Activated T-helper 17 cell treated with anti-CD3 and anti-CD28 coated beads, Interleukin-2, amount 50 U/mL, for 72 hours (primary cell): ENCODE measurements around the gene HIBCH. TPM values are rescaled to one million over a fixed set of nuclear protein-coding genes. Genes with fewer than 3 reads are reported as not detected.
A peak's percentile ranks its signal among the peaks of the same experiment; 100 is the strongest.
"Not testable (repeated sequence)": the region's sequence is repeated elsewhere in the genome, so short reads cannot be mapped to it uniquely, and the experiment has no call there.

Source experiments
- ATAC-seq: fragments of 150-1000 bp; cut with Tn5 transposase; replicated peaks from 2 replicates; pipeline ENCODE4 v1.10.0; 2021; ENCODE audit warnings: mild to moderate bottlenecking, moderate library complexity
- H3K27ac Mint-ChIP-seq: one replicate; pipeline ENCODE4 v1.8.0; 2022; ENCODE audit warnings: mixed read lengths
- H3K27me3 Mint-ChIP-seq: one replicate; pipeline ENCODE4 v1.8.0; 2022; ENCODE audit warnings: mixed read lengths
- H3K36me3 Mint-ChIP-seq: one replicate; pipeline ENCODE4 v1.8.0; 2022; ENCODE audit warnings: low read depth, mild to moderate bottlenecking, mixed read lengths
- H3K4me1 Mint-ChIP-seq: one replicate; pipeline ENCODE4 v1.8.0; 2022; ENCODE audit warnings: mixed read lengths
- H3K4me3 Mint-ChIP-seq: one replicate; pipeline ENCODE4 v1.8.0; 2022; ENCODE audit warnings: mild to moderate bottlenecking, mixed read lengths
- H3K9me3 Mint-ChIP-seq: one replicate; pipeline ENCODE4 v1.8.0; 2022; ENCODE audit warnings: mixed read lengths
- total RNA-seq, 2 donors: library from RNA; stranded (reverse); gene quantifications; one replicate each; pipeline ENCODE4 v1.2.3, GENCODE V29; 2022

HIBCH gene
- total RNA-seq, 2 donors from 2014 or later, result 31.3 to 44.9 TPM

GRCh38 chr2:190352668-190353536, 33.3 kb upstream of the HIBCH start:
- Mint-ChIP-seq H3K4me3 (peak overlapping the region; percentile 13), H3K4me1 (peaks cover 10% of the 10 kb centered on the region), H3K27me3 (no peaks in the 10 kb centered on the region), H3K9me3 (no peaks in the 10 kb centered on the region), H3K36me3 (no peaks in the 10 kb centered on the region), H3K27ac (peak overlapping the region; percentile 60)
- ATAC-seq, result peak; percentile 61

- no peaks in the 10 kb centered on the region for H3K36me3 Mint-ChIP-seq
- no peak for ATAC-seq
- no peaks in the 10 kb centered on the region for H3K9me3 Mint-ChIP-seq
- H3K4me1 Mint-ChIP-seq, result peaks cover 10% of the 10 kb centered on the region
- no peaks in the 10 kb centered on the region for H3K27me3 Mint-ChIP-seq
- H3K4me3 Mint-ChIP-seq, result no peak overlapping the region
- no peak overlapping the region for H3K27ac Mint-ChIP-seq
These were observed 32.3 kb upstream of the HIBCH start for GRCh38 chr2:190351955-190352354.

GRCh38 chr2:190350371-190350770, 30.7 kb upstream of the HIBCH start:
- ATAC-seq, result no peak
- Mint-ChIP-seq H3K36me3 (no peaks in the 10 kb centered on the region), H3K4me3 (no peak overlapping the region), H3K4me1 (peaks cover 10% of the 10 kb centered on the region), H3K27me3 (no peaks in the 10 kb centered on the region), H3K27ac (no peak overlapping the region), H3K9me3 (no peaks in the 10 kb centered on the region)

- no peaks in the 10 kb centered on the region for H3K27me3 Mint-ChIP-seq
- no peaks in the 10 kb centered on the region for H3K9me3 Mint-ChIP-seq
- peak; percentile 70 for ATAC-seq
- H3K36me3 Mint-ChIP-seq, result no peaks in the 10 kb centered on the region
- peak overlapping the region; percentile 82 for H3K27ac Mint-ChIP-seq
- H3K4me1 Mint-ChIP-seq, result peaks cover 4% of the 10 kb centered on the region
- peak overlapping the region; percentile 93 for H3K4me3 Mint-ChIP-seq
These were observed 24.7 kb upstream of the HIBCH start for GRCh38 chr2:190344276-190344827.

- H3K27ac Mint-ChIP-seq, result peak within 1 kb of the TSS; percentile 82
- peak; percentile 73 for ATAC-seq
- no peaks in the 10 kb centered on the region for H3K36me3 Mint-ChIP-seq
These were observed 24.1 kb upstream of the HIBCH start, which contains the start of gene INPP1 for GRCh38 chr2:190343536-190344275. INPP1 (plus strand) TSS chr2:190343589; CDS start chr2:190360103, 16,514 bp downstream.

GRCh38 chr2:190343089-190343535, 23.5 kb upstream of the HIBCH start:
- H3K4me3 Mint-ChIP-seq, result peak overlapping the region; percentile 93
- H3K36me3 Mint-ChIP-seq, result no peaks in the 10 kb centered on the region
- no peaks in the 10 kb centered on the region for H3K27me3 Mint-ChIP-seq
- ATAC-seq, result no peak
- H3K4me1 Mint-ChIP-seq, result no peaks in the 10 kb centered on the region
- peak overlapping the region; percentile 57 for H3K27ac Mint-ChIP-seq
- H3K9me3 Mint-ChIP-seq, result no peaks in the 10 kb centered on the region

More at GRCh38 chr2:190343536-190344275, 24.1 kb upstream of the HIBCH start, which contains the start of gene INPP1:
- Mint-ChIP-seq H3K27me3 (no peaks in the 10 kb centered on the region), H3K4me3 (peak within 1 kb of the TSS; percentile 93), H3K9me3 (no peaks in the 10 kb centered on the region), H3K4me1 (peaks cover 4% of the 10 kb centered on the region)

- no peak for ATAC-seq
These were observed 23.0 kb upstream of the HIBCH start for GRCh38 chr2:190342611-190343010.

GRCh38 chr2:190340369-190340768, 20.7 kb upstream of the HIBCH start:
- Mint-ChIP-seq H3K27me3 (no peaks in the 10 kb centered on the region), H3K27ac (no peak overlapping the region), H3K9me3 (no peaks in the 10 kb centered on the region), H3K36me3 (no peaks in the 10 kb centered on the region), H3K4me1 (no peaks in the 10 kb centered on the region), H3K4me3 (no peak overlapping the region)
- no peak for ATAC-seq

More at GRCh38 chr2:190342611-190343010, 23.0 kb upstream of the HIBCH start:
- H3K9me3 Mint-ChIP-seq, result no peaks in the 10 kb centered on the region
- no peaks in the 10 kb centered on the region for H3K4me1 Mint-ChIP-seq
- H3K36me3 Mint-ChIP-seq, result no peaks in the 10 kb centered on the region
- no peak overlapping the region for H3K27ac Mint-ChIP-seq
- H3K27me3 Mint-ChIP-seq, result no peaks in the 10 kb centered on the region
- H3K4me3 Mint-ChIP-seq, result peak overlapping the region; percentile 93

- Mint-ChIP-seq H3K4me1 (no peaks in the 10 kb centered on the region), H3K36me3 (no peaks in the 10 kb centered on the region), H3K27ac (no peak overlapping the region), H3K4me3 (no peak overlapping the region), H3K27me3 (no peaks in the 10 kb centered on the region), H3K9me3 (no peaks in the 10 kb centered on the region)
- no peak for ATAC-seq
These were observed 19.8 kb upstream of the HIBCH start for GRCh38 chr2:190339394-190339793.

GRCh38 chr2:190338453-190338852, 18.8 kb upstream of the HIBCH start:
- Mint-ChIP-seq H3K27ac (no peak overlapping the region), H3K4me1 (no peaks in the 10 kb centered on the region), H3K36me3 (no peaks in the 10 kb centered on the region), H3K4me3 (no peak overlapping the region), H3K27me3 (no peaks in the 10 kb centered on the region), H3K9me3 (no peaks in the 10 kb centered on the region)
- no peak for ATAC-seq

GRCh38 chr2:190336420-190336819, 16.8 kb upstream of the HIBCH start:
- Mint-ChIP-seq H3K9me3 (no peaks in the 10 kb centered on the region), H3K27ac (no peak overlapping the region), H3K27me3 (no peaks in the 10 kb centered on the region), H3K4me3 (no peak overlapping the region), H3K36me3 (no peaks in the 10 kb centered on the region), H3K4me1 (no peaks in the 10 kb centered on the region)
- ATAC-seq, result no peak

- H3K4me3 Mint-ChIP-seq, H3K27ac Mint-ChIP-seq, H3K9me3 Mint-ChIP-seq, H3K27me3 Mint-ChIP-seq, H3K36me3 Mint-ChIP-seq, ATAC-seq, H3K4me1 Mint-ChIP-seq: not testable (repeated sequence)
These were observed 16.0 kb upstream of the HIBCH start for GRCh38 chr2:190335584-190335983.

- H3K27me3 Mint-ChIP-seq, result peaks cover 5% of the 10 kb centered on the region
- H3K4me3 Mint-ChIP-seq, result no peak overlapping the region
- ATAC-seq, result no peak
- H3K9me3 Mint-ChIP-seq, result no peaks in the 10 kb centered on the region
- no peaks in the 10 kb centered on the region for H3K36me3 Mint-ChIP-seq
- H3K27ac Mint-ChIP-seq, result no peak overlapping the region
- no peaks in the 10 kb centered on the region for H3K4me1 Mint-ChIP-seq
These were observed 15.6 kb upstream of the HIBCH start for GRCh38 chr2:190335225-190335559.

- no peaks in the 10 kb centered on the region for H3K36me3 Mint-ChIP-seq
- no peaks in the 10 kb centered on the region for H3K9me3 Mint-ChIP-seq
- H3K27ac Mint-ChIP-seq, result no peak overlapping the region
- H3K4me3 Mint-ChIP-seq, result no peak overlapping the region
- H3K27me3 Mint-ChIP-seq, result peaks cover 9% of the 10 kb centered on the region
- H3K4me1 Mint-ChIP-seq, result no peaks in the 10 kb centered on the region
- ATAC-seq, result no peak
These were observed 15.0 kb upstream of the HIBCH start for GRCh38 chr2:190334479-190335224.
